MCF 10A (cell line): ENCODE data around the gene POLR2E. TPM values are rescaled to one million over a fixed set of nuclear protein-coding genes. Genes with fewer than 3 reads are reported as not detected.

Experiments used
- BruUV-seq: library from RNA; stranded (reverse); fragments of 400-500 nt; replicated peaks from 2 replicates; lab custom pipeline; 2021; lab: Mats Ljungman, UMichigan
- CTCF ChIA-PET: fragments of 300-600 bp; sonication (Branson Sonifier 250); formaldehyde crosslinking; extraction: SDS; loops from one replicate; lab custom pipeline; 2021; ENCODE audit warnings: antibody characterized with exemption, inconsistent platforms; lab: Yijun Ruan, JAX
- POLR2A ChIA-PET: fragments of 300-600, 350-650 bp; sonication (Branson Sonifier 250); formaldehyde crosslinking; extraction: SDS; loops from one replicate; lab custom pipeline; 2020; ENCODE audit warnings: antibody characterized with exemption, inconsistent platforms; lab: Yijun Ruan, JAX
- DNase-seq: peaks from one replicate; pipeline ENCODE4 v3.0.0-alpha.2; 2018; ENCODE audit not compliant: unreplicated experiment
- H3K27ac Mint-ChIP-seq: one replicate; pipeline ENCODE4 v1.8.0; 2022; ENCODE audit warnings: mild to moderate bottlenecking, low read depth, mixed read lengths; ENCODE audit not compliant: unreplicated experiment
- H3K27me3 Mint-ChIP-seq: one replicate; pipeline ENCODE4 v1.8.0; 2022; ENCODE audit warnings: mixed read lengths; ENCODE audit not compliant: insufficient read depth, unreplicated experiment
- H3K36me3 Mint-ChIP-seq: one replicate; pipeline ENCODE4 v1.8.0; 2022; ENCODE audit warnings: mild to moderate bottlenecking, moderate library complexity, mixed read lengths; ENCODE audit not compliant: insufficient read depth, unreplicated experiment
- H3K4me1 Mint-ChIP-seq: one replicate; pipeline ENCODE4 v1.8.0; 2022; ENCODE audit warnings: mixed read lengths; ENCODE audit not compliant: insufficient read depth, unreplicated experiment
- H3K4me3 Mint-ChIP-seq: one replicate; pipeline ENCODE4 v1.8.0; 2022; ENCODE audit warnings: mild to moderate bottlenecking, moderate library complexity, mixed read lengths; ENCODE audit not compliant: unreplicated experiment
- H3K9me3 Mint-ChIP-seq: one replicate; pipeline ENCODE4 v1.8.0; 2022; ENCODE audit warnings: mixed read lengths; ENCODE audit not compliant: unreplicated experiment
- CTCF ChIP-seq: fragments of 200-600 bp; IDR thresholded peaks from one replicate; pipeline ENCODE4 v1.8.0; 2022; ENCODE audit warnings: antibody characterized with exemption, mild to moderate bottlenecking; ENCODE audit not compliant: unreplicated experiment
- intact Hi-C: fragments of 100-400 bp; cut with micrococcal nuclease; formaldehyde crosslinking; loops from 2 replicates; pipeline ENCODE4 v1.14.1; 2022
- total RNA-seq: library from RNA; stranded (reverse); gene quantifications from 2 replicates; pipeline ENCODE4 v1.2.3, GENCODE V29; 2022

The POLR2E gene
- total RNA-seq, 1 experiment from 2014 or later = 184 TPM

GRCh38 chr19:1111641-1112267 lies 16.6 kb upstream of the POLR2E start:
- peaks cover 86% of the 10 kb centered on the region for H3K36me3 Mint-ChIP-seq
- DNase-seq = no peak
- ChIA-PET CTCF (interaction anchor here (0.6 to 1.6 kb wide), 4 partner anchors 12 to 132 kb away, joined by 3 to 9 read pairs (median 4); no protein-coding TSS in a partner anchor), POLR2A (interaction anchor here (0.7 to 1.5 kb wide), 2 partner anchors 9 to 58 kb away, joined by 4 to 5 read pairs; no protein-coding TSS in a partner anchor)
- no peaks in the 10 kb centered on the region for H3K27me3 Mint-ChIP-seq
- H3K9me3 Mint-ChIP-seq = no peaks in the 10 kb centered on the region
- TF ChIP-seq CTCF = no peak
- H3K4me1 Mint-ChIP-seq = no peaks in the 10 kb centered on the region
- H3K4me3 Mint-ChIP-seq = no peak overlapping the region
- no peak overlapping the region for H3K27ac Mint-ChIP-seq
- intact Hi-C loops = loop anchor here (5.0 kb wide), 1 partner anchor 81 kb away; no protein-coding TSS in a partner anchor
- no TSS peak for BruUV-seq

- Mint-ChIP-seq H3K27me3 (no peaks in the 10 kb centered on the region), H3K4me1 (no peaks in the 10 kb centered on the region), H3K27ac (no peak overlapping the region), H3K9me3 (no peaks in the 10 kb centered on the region), H3K4me3 (no peak overlapping the region), H3K36me3 (peaks cover 86% of the 10 kb centered on the region)
- TF ChIP-seq CTCF = no peak
- no peak for DNase-seq
- ChIA-PET POLR2A (interaction anchor here (0.7 to 1.5 kb wide), 2 partner anchors 8 to 59 kb away, joined by 4 to 5 read pairs; no protein-coding TSS in a partner anchor), CTCF (no interaction called here)
- no TSS peak for BruUV-seq
- intact Hi-C loops = loop anchor here (5.0 kb wide), 1 partner anchor 81 kb away; no protein-coding TSS in a partner anchor
Measured at GRCh38 chr19:1110809-1111640, 15.8 kb upstream of the POLR2E start.

GRCh38 chr19:1109697-1110671 lies 14.8 kb upstream of the POLR2E start:
- Mint-ChIP-seq H3K9me3 (no peaks in the 10 kb centered on the region), H3K27me3 (no peaks in the 10 kb centered on the region), H3K4me3 (no peak overlapping the region), H3K36me3 (peaks cover 84% of the 10 kb centered on the region), H3K27ac (no peak overlapping the region), H3K4me1 (no peaks in the 10 kb centered on the region)
- DNase-seq = no peak
- CTCF ChIA-PET = no interaction called here
- POLR2A ChIA-PET = interaction anchor here (1.5 kb wide), 1 partner anchor 7 kb away, joined by 5 read pairs; no protein-coding TSS in a partner anchor
- BruUV-seq = no TSS peak
- intact Hi-C loops = loop anchor here (5.0 kb wide), 1 partner anchor 82 kb away; no protein-coding TSS in a partner anchor
- no peak for TF ChIP-seq CTCF
